IPS-NIHi11 (cell line): ENCODE results near the gene PLEKHG4.

ENCODE experiments used
- DNase-seq: peaks from one replicate; pipeline ENCODE4 v3.0.0; 2012; ENCODE audit warnings: mixed read lengths, low spot score

The PLEKHG4 gene

DNA sequence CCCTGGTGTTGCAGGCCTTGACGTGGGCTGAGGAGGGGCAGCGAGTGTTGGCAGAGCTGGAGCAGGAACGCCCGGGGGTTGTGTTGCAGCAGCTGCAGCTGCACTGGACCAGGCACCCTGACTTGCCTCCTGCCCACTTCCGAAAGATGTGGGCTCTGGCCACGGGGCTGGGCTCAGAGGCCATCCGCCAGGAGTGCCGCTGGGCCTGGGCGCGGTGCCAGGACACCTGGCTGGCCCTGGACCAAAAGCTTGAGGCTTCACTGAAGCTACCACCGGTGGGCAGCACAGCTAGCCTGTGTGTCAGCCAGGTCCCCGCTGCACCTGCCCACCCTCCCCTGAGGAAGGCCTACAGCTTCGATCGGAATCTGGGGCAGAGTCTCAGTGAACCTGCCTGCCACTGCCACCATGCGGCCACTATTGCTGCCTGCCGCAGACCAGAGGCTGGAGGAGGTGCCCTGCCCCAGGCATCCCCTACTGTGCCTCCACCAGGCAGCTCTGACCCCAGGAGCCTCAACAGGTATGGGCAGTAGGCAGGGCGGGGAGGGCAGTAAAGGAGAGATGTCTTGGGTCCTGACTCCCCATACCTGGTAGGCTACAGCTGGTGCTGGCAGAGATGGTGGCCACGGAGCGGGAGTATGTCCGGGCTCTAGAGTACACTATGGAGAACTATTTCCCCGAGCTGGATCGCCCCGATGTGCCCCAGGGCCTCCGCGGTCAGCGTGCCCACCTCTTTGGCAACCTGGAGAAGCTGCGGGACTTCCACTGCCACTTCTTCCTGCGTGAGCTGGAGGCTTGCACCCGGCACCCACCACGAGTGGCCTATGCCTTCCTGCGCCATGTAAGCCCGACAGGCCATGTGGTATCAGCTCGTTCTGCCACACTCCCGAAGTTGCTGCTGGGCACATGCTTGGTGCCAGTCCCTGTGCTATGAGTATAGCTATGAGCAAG lies 5.6 kb downstream of the PLEKHG4 start:
- peak; percentile 94 for DNase-seq

DNA sequence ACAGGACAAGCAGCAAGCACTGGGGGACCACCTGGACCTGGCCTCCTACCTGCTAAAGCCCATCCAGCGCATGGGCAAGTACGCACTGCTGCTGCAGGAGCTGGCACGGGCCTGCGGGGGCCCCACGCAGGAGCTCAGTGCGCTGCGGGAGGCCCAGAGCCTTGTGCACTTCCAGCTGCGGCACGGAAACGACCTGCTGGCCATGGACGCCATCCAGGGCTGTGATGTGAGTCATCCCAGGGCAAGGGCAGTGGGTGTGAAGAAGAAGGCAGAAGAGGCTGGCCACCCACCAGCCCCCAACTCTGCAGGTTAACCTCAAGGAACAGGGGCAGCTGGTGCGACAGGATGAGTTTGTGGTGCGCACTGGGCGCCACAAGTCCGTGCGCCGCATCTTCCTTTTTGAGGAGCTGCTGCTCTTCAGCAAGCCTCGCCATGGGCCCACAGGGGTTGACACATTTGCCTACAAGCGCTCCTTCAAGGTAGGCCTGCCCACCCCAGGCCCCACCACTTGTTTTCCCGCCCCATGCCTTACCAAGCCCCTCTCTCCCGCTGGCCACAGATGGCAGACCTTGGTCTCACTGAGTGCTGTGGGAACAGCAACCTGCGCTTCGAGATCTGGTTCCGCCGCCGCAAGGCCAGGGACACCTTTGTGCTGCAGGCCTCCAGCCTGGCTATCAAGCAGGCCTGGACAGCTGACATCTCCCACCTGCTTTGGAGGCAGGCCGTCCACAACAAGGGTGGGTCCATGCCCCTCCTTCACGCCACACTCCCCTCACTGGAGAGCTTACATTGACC lies 7.3 kb downstream of the PLEKHG4 start:
- no peak for DNase-seq

DNA sequence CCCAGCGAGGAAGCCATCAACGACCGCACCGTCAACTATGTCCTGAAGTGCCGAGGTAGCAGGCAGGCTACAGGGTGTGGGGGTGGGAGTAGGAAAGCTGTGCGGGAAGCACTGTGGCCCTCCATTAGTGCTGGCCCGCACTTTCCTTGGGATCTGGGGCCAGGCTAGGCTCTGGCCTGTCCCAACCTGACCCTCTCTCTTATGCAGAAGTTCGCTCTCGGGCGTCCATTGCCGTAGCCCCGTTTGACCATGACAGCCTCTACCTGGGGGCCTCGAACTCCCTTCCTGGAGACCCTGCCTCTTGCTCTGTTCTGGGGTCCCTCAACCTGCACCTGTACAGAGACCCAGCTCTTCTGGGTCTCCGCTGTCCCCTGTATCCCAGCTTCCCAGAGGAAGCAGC lies 8.6 kb downstream of the PLEKHG4 start:
- DNase-seq, result no peak

DNA sequence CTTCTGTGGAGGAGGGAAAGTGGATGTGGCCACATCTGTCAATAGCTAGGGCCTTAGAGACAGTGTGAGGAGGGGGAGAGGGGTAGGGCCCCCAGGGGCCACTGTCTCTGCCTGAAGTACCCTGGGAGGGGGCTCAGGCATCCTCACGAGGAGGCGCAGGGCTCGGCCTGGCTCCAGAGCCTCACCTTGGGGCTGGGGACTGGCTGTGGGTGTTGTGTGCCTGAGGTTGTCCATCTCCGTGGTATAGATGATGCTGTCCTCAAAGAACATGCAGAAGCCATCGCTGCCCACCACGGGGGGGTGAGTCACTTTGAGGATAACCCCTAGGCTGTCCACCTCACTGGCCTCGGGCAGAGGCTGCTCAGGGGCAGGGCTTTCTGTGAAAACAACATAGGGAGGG lies 12.1 kb downstream of the PLEKHG4 start:
- DNase-seq, result no peak

DNA sequence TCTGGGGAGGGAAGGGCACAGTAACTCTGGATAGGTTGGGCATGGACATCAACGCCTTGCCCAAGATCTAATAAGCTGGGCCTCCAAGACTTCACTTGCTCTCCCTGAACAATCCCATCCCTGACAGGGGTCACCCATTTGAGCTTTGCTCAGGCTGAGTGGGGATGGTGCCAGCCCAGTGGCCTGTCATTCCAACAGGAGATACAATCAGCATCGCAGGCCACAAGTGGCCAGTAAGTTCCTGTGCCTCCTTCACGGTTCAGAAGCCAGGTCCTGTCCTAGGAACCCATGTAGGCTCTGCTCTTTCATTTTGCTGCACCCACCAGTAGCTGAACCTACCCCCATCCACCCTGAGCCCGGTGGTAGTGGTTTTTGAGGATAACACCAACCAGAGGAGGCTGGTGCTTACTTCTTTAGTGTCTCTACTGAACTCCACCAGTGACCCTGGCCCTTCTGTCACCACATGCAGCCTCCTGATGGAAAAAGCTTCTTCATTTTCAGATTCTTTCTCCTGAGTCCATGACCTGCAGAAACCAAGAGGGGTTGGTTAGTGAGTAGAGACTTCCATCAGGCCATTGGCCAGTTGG lies 14.9 kb downstream of the PLEKHG4 start:
- no peak for DNase-seq

DNA sequence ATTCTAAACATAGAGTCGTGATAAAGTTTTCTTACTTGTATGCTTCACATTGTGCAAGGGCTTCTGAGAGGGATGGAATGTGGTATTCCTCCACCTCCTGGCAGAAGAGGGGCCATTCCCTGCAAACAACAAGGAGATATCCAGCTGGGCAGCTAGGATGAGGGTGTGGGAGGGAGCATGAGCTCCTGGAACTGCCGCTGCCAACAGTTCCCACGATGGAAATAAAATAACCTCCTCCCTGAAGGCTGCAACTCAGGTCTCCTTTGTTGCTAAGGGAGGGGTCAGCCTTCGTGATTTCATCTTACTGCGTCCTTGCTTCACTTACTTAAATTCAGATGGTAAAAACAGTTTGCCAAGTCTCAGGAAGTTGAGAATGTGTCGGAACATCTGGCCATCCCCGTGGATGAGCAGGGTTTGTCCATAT lies 15.6 kb downstream of the PLEKHG4 start:
- DNase-seq, result peak; percentile 82

DNA sequence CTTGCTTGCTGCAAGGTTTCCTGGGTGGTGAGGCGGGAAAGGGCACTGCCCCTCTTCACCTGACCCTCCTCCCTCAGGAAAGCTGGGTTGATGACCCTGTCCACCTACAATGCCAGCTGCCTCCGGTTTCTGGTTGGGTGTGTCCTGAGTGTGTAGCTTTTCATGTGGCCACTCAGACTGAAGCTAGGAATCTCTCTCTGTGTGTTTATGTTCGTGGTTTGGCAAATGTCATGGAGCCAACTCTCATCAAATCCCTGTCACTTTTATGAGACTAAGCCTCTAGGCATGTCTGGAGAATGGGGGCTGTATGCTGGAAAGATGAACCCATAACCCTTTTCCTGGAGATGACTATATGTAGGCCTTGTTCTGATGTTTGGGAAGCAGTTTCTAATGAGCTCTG lies 17.1 kb downstream of the PLEKHG4 start:
- no peak for DNase-seq

DNA sequence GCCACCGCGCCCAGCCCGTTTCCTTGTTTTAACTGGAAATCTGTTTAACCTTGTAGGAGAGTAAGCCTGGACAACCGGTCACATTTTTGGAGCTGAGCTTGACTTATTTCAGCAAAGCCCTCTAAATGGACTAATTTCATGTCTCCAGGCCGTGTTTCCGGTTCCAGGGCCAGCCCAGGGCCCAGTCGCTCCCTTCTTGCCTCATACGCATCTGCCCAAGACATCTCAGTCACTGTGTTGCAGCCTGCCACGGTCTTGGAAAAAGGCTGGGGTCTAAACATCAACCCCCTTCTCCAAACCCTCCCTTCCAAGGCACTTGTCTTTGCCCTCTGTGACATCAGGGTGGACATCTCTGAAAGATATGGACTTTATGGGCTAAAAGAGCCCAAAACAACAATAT lies 18.9 kb downstream of the PLEKHG4 start:
- DNase-seq, result no peak

DNA sequence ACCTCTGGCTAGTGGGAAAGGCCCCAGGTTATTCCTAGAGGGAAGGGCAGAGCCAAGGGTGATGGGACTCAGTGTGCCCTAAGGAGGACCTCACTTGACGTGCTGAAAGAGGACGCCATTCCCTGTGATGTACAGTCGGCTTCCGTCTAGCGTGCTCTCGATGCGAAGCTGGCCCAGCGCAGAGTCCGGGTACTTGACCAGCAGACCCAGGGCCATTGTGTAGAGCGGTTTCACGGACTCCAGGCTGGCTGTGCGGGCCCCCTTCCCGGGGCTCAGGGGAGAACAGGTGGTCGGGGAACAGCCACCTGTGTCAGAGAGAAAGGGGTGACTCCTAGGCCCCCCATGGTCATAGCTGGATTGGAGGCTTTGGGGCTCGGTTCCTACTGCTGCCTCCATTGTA lies 19.9 kb downstream of the PLEKHG4 start:
- no peak for DNase-seq

DNA sequence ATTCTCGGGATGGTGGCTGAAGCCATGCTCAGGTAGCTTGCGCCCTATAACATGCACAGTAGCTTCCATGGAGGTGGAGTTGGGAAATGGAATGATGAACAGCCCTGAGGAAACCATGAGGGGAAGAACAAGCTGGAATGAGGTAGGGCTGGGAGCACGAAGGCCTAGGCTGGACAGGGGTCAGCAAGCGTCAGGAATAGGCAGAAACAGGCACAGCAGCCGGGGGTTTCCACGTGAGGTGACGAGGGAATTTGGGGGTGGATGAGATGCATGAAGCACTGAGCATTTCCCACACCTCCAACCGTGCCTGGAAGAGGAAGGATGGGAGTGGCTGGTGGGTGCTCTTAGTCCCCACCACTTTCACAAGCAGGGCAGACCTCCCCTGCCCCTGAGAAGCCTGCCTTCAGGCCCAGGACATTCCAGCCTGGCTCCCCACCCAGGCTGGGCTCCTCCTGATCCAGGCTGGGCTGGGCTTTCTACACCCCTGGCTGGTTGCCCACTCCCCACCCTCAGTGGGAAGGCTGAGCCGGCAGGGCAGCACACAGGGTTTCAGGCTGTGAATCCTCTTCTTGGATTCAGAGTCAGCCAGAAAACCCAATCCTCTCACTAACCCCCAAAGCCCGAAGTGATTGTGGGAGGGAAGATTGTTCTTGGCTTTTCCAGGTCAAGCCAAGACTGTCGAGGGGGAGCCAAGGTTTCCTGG lies 21.9 kb downstream of the PLEKHG4 start:
- DNase-seq, result no peak

DNA sequence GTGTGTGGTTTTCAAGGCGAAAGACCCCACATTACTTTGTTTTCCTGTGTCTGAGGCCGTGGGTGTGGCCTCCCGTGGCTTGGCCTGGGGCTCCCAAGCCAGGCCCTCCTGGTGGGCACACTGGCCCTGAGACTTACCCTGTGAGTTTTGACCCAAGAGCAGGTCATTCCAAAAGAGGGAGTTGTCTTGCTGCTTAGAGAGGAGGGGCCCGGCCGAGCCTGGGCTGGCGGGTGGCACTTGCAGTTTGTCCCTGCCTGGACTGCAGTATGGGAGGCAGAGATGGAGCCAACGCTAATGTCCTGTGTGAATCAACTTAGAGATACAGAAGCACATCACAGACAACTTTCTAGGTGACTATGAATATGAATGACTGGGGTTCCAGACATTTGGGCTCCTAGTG lies 22.7 kb downstream of the PLEKHG4 start:
- no peak for DNase-seq

DNA sequence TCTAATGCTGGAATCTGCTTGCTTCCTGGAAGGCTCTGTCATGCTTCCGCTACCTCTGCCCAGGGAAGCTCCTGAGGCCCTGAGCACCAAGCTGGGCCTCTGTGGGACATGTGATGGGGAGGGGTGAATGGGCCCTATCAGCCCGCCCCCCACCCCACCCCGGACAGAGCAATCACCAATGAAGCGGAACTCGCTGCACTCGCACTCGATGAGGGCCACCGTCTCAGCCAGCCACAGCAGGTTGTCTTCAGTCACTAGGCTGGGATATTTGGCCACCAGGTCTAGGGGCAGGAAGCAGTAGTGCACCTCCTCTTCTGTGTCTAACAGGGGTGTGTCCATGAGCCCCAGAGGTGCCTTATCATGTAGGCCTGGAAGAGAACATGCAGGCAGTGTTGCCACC lies 23.6 kb downstream of the PLEKHG4 start:
- no peak for DNase-seq

DNA sequence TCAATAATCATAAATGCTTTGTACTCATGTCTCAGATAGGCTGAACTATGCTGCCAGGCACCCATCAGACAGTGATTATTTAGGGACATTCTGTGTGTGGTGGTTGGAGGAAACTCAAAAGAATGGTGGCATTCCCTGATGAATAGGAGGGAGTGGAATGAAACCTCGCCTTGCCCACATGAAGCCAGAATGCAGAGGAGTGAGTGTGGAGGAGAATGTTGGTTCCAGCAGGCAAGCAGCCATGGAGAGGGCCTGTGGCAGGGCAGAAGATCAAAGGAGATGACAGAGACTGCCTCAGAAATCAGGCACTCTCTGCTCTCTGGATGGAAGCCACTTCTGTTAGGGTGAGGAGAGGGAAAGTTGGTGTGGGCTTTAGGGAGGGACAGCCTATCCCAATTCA lies 24.7 kb downstream of the PLEKHG4 start:
- no peak for DNase-seq

DNA sequence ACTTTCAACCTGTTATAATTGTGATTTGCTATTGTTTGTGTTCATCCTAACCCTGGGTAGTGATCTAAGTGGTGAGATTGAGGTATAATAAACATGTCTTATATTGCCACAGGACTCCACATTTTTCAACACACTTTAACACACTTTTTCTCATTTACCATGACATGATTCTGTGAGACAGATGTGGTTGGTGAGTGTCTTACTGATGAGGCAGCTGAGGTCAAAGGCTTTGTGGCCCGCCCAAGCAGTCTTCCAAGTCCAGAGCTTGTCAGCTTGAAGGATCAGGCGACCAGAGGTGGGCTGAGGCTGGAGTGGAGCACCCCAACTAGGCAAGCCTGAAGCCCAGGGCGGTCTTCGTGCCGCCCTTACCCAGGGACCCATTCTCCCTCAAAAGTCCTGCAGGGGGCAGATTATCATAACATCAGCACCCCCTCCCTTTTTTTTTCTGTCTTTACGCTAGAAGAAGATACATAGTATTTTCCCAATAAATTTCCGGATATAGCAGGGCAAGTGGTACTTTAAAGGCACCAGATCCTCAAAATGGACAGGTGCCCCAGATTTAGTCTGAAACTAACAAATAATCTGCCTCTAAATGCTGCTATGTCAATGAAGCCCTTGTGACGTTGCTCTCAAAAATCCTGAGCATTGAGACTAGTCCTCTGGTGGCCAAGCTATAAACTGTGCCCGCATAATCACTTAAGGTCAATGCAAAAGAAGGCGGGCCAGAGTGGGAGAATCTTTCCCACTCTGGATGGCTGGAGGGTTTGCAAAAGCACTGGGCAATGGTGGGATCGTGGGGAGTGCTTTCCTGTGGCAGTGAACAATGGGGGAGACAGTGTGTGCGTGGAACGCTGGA lies 26.1 kb downstream of the PLEKHG4 start:
- DNase-seq, result no peak

DNA sequence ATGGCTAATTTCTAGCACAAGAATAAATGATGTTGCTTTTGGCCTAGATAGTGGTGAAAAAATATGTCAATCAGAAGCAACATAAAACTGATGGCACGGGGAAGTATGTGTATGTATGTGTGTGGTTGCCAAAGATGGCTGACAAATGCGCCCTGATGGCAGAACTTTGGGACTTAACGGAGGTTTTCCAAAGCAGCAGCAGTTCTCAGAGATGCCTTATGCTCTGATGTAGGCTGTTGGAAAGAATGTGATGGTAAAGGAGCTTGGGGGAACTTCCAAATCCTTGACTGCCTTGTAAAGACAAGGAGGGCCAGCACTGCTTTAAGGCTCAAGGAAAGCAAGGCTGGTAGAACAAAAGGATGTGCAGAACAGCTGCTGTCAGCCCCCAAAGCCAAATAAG lies 31.2 kb downstream of the PLEKHG4 start:
- DNase-seq, result no peak

DNA sequence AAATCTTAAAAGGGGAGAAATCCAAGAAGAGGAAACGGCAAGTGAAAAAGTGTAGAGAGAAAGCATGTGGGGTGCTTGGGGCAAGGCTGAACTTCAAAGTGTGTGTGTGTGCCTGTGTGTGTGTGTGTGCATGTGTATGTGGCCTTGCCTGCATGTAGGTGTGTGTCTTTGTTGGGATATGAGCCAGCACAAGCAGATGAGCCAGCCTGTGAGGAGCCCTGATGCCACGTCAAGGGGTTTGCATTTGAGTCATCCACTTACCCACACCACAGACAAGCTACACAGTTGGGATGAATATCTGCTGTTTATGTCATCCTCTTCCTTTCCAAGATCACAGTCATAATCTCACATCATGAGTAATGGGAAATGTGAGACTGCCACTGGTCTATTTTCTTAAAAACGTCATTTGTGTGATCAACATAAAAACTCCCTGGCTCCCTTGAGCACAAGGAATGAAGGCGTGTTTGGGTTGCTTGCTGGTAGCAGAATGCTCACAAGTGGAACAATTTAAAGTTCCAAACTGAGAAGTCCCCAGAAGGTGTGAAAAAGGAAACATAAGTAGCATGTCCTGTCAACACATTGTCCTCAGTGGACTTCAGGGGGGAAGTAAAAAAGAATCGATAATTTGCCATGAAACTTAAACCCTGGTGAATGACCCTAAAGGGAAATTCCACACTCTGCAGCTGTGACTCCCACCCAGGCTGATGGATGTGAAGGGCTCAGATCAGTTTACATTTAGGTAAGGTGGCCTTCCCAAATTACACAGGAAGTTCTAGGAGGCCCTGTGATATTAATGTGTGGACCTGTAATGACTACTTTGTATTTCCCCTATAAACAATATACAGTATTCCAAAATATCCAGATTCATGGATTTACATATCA lies 32.5 kb downstream of the PLEKHG4 start:
- no peak for DNase-seq

DNA sequence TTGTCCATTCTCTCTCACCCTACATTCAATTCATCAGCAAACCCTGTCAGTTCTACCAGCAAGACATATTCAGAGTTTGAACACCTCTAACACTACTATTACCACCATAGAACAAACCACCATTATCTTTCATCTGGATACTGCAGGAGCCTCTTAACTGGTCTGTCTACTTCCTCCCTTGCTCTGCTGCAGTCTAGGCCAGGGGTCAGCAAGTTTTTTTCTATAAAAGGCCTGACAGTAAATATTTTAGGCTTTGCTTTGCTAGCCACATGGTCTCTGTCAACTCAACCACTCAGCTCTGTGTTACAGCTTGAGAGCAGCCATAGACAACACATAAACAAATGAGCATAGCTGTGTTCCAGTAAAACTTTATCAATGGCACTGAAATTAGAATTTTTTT lies 33.4 kb downstream of the PLEKHG4 start:
- no peak for DNase-seq

DNA sequence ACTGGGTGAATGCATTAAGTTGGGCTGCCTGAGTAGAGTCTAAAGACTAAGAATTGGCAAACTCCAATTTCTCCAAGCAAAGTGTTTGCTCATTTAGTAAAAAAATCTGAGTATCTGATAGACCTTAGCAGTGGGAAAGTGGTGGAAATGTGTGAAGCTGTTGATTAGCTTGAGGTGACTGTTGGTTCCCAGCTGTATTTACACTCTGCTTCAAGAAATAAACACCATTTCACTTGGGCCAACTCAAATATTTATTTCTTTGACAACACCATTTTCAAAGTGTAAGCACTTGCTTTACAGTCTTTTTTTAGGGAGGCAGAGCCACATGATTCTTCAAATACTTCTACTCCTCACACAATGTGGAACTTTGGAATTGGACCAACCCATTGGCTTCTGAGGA lies 38.5 kb downstream of the PLEKHG4 start:
- DNase-seq, result no peak

DNA sequence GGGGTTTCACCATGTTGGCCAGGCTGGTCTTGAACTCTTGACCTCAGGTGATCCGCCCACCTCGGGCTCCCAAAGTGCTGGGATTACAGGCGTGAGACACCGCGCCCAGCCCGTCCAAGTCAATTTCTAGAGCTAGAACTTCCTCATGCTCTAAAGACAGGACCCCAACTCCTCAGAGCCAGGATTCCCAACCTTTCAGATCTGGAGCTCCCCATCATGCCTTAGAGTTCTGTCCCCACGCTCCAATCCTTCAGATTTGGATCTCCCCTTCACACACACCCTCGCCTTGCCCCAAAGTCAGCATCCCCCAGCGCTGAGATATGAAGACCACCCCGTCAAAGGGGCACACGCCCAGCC lies 46.8 kb downstream of the PLEKHG4 start:
- no peak for DNase-seq
